GM12892 (cell line): ENCODE data around the gene LRRTM4.

Experiments
- POLR2A ChIP-seq: IDR thresholded peaks from 2 replicates; pipeline ENCODE4 v1.6.1; 2011; ENCODE audit warnings: low read depth, low read length, control low read depth
- POLR2AphosphoS5 ChIP-seq: IDR thresholded peaks from 2 replicates; pipeline ENCODE4 v1.6.1; 2011; ENCODE audit warnings: low read depth, low read length, control low read depth
- TAF1 ChIP-seq: IDR thresholded peaks from 2 replicates; pipeline ENCODE4 v1.6.1; 2011; ENCODE audit warnings: low read depth, mild to moderate bottlenecking, control low read depth, low read length, borderline replicate concordance

DNA sequence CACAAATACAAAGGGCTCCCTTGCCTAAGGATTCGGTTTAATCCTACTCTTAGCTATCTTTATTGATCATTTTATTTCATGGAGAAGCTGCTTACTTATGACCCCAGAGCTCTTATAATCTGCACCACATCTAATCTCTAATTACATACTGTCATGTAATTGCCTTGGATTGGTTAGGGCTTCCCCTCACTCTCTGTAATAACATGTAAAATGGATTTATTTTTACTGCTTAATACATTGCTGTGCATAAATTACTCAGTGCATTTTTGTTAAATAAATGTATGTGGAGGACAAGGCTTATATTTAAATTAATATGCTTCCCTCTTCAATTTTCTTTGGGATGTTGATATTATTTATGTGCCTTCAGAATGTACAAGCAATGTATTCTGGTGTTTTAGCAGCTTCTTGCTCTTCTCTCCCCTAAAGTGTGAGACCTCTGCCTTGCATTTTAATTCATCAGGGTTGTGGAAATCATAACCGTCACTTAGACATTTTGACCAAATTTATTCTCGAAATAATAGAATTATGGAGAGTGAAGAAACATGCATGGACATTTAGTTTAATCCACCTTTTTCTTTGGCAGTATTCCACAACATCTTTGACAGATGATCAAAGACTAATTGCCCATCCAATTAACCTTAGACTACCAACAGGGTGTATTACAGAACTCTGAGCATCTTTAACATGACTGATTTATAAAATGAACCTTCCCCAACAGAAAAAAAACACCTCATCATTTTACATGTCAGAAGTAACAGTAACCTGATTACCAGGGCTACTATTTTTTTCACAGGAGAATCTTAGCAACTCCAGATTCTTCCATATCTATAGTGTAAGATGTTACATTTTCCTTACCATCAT, 692.6 kb downstream of the LRRTM4 start:
- TF ChIP-seq TAF1 (no peak), POLR2A (no peak), POLR2AphosphoS5 (no peak)
